Fibroblast of lung (primary cell): Measurements from ENCODE around the gene HUNK. TPM values are rescaled to one million over a fixed set of nuclear protein-coding genes. Genes with fewer than 3 reads are reported as not detected.
A peak's percentile ranks its signal among the peaks of the same experiment; 100 is the strongest.

ENCODE experiments used
- DNase-seq, 2 donors: peaks; one replicate each; pipeline versions ENCODE4 v3.0.0 to v3.0.0-alpha.2; 2010; ENCODE audit warnings: low read depth in 2 of 2
- H2AFZ ChIP-seq: 2 replicates; pipeline ENCODE4 v1.5.1; 2012; ENCODE audit warnings: low read length, control low read depth, inconsistent platforms
- H3K27ac ChIP-seq: 2 replicates; pipeline ENCODE4 v1.5.1; 2011; ENCODE audit warnings: low read length, control low read depth; ENCODE audit not compliant: insufficient read depth
- H3K27me3 ChIP-seq: 2 replicates; pipeline ENCODE4 v1.5.1; 2011; ENCODE audit warnings: mild to moderate bottlenecking, low read length; ENCODE audit not compliant: control insufficient read depth, insufficient read depth
- H3K36me3 ChIP-seq: 2 replicates; pipeline ENCODE4 v1.5.1; 2011; ENCODE audit warnings: low read length; ENCODE audit not compliant: control insufficient read depth, insufficient read depth
- H3K4me1 ChIP-seq: 2 replicates; pipeline ENCODE4 v1.5.1; 2011; ENCODE audit warnings: low read length; ENCODE audit not compliant: control insufficient read depth, insufficient read depth; ENCODE audit errors: extremely low read depth
- H3K4me2 ChIP-seq: 2 replicates; pipeline ENCODE4 v1.5.1; 2011; ENCODE audit warnings: low read length, control low read depth; ENCODE audit not compliant: insufficient read depth; ENCODE audit errors: extremely low read depth
- H3K4me3 ChIP-seq, 4 experiments: fragments of 200-600 bp in 1 of 4; sonication (generic) in 1 of 4; replicated peaks in 1 of 4; 2 replicates each; pipeline ENCODE4 v1.5.1; 2011 to 2016; ENCODE audit warnings: low read length in 4 of 4, low read depth in 3 of 4, mild to moderate bottlenecking in 3 of 4, control low read depth in 2 of 4, inconsistent platforms in 1 of 4, mixed read lengths in 1 of 4; ENCODE audit not compliant: insufficient read depth in 1 of 4; ENCODE audit errors: control extremely low read depth in 1 of 4
- H3K79me2 ChIP-seq: 2 replicates; pipeline ENCODE4 v1.5.1; 2012; ENCODE audit warnings: mild to moderate bottlenecking, low read length, inconsistent platforms; ENCODE audit not compliant: control insufficient read depth, insufficient read depth
- H3K9ac ChIP-seq: 2 replicates; pipeline ENCODE4 v1.5.1; 2011; ENCODE audit warnings: mild to moderate bottlenecking, low read length, control low read depth; ENCODE audit not compliant: insufficient read depth
- H3K9me3 ChIP-seq: 2 replicates; pipeline ENCODE4 v1.5.1; 2012; ENCODE audit warnings: low read depth, low read length; ENCODE audit not compliant: control insufficient read depth, insufficient read depth
- H4K20me1 ChIP-seq: 2 replicates; pipeline ENCODE4 v1.5.1; 2011; ENCODE audit warnings: low read length; ENCODE audit not compliant: control insufficient read depth, insufficient read depth; ENCODE audit errors: extremely low read depth
- CTCF ChIP-seq, 2 donors: IDR thresholded peaks in 1 of 2; conservative IDR thresholded peaks in 1 of 2; 1 replicate in 1 of 2; 2 replicates in 1 of 2; pipeline ENCODE4 v1.5.1; 2011 to 2012; ENCODE audit warnings: low read length in 2 of 2, control low read depth in 1 of 2, inconsistent platforms in 1 of 2, low read depth in 1 of 2, mild to moderate bottlenecking in 1 of 2
- EZH2 ChIP-seq: IDR thresholded peaks from 2 replicates; pipeline ENCODE4 v1.5.1; 2012; ENCODE audit warnings: low read length, control low read depth, mild to moderate bottlenecking; ENCODE audit errors: missing control alignments
- polyA plus RNA-seq, 2 donors: library from polyadenylated mRNA; depleted of rRNA in 1 of 2; stranded (reverse) in 1 of 2; unstranded in 1 of 2; fragments of >200 nt; gene quantifications; 2 replicates each; pipeline ENCODE4 v1.2.1, GENCODE V29; 2011 to 2012; ENCODE audit warnings: missing spikeins in 1 of 2
- total RNA-seq: library from RNA; depleted of rRNA; stranded (reverse); fragments of >200 nt; gene quantifications from 2 replicates; pipeline ENCODE4 v1.2.1, GENCODE V29; 2014

HUNK gene
- total and polyA plus RNA-seq, 2 donors (not counting 1 experiment from before 2014, with no cell fraction given) = 0.09 to 0.33 TPM

- Histone ChIP-seq H4K20me1 (no peaks in the 10 kb centered on the region), H3K9ac (no peak overlapping the region), H3K27ac (no peak overlapping the region), H3K4me2 (peak overlapping the region; percentile 48), H2AFZ (no peak overlapping the region), H3K27me3 (peaks cover 21% of the 10 kb centered on the region), H3K9me3 (no peaks in the 10 kb centered on the region), H3K36me3 (no peaks in the 10 kb centered on the region), H3K4me3 (peak overlapping the region in 2 of 4 experiments; percentile 16 to 53), H3K4me1 (no peaks in the 10 kb centered on the region), H3K79me2 (no peaks in the 10 kb centered on the region)
- peak; percentile 13 to 25 for TF ChIP-seq CTCF (conservative IDR thresholded peaks at IDR 0.05 in 1 of 2, IDR thresholded peaks at IDR 0.05 in 1 of 2; ENCODE audit: low read depth in 1 of 2, low read length in 2 of 2)
- TF ChIP-seq EZH2 = no peak
- DNase-seq = peak in 1 of 2 donors; percentile 25
Measured at GRCh38 chr21:31873696-31874599, 1.1 kb downstream of the HUNK start.

GRCh38 chr21:31874812-31875212 is 2.0 kb downstream of the HUNK start:
- Histone ChIP-seq H3K4me1 (no peaks in the 10 kb centered on the region), H2AFZ (no peak overlapping the region), H3K36me3 (no peaks in the 10 kb centered on the region), H3K79me2 (no peaks in the 10 kb centered on the region), H3K4me3 (no peak overlapping the region), H3K27ac (no peak overlapping the region), H3K4me2 (no peak overlapping the region), H3K9ac (no peak overlapping the region), H3K27me3 (peaks cover 15% of the 10 kb centered on the region), H4K20me1 (no peaks in the 10 kb centered on the region), H3K9me3 (no peaks in the 10 kb centered on the region)
- TF ChIP-seq CTCF (conservative IDR thresholded peaks at IDR 0.05 in 1 of 2, IDR thresholded peaks at IDR 0.05 in 1 of 2; ENCODE audit: low read depth in 1 of 2, low read length in 2 of 2) (no peak), EZH2 (peak; percentile 6)
- DNase-seq = no peak

- Histone ChIP-seq H3K4me1 (no peaks in the 10 kb centered on the region), H3K9ac (no peak overlapping the region), H3K9me3 (no peaks in the 10 kb centered on the region), H2AFZ (no peak overlapping the region), H3K4me2 (no peak overlapping the region), H3K27me3 (peaks cover 13% of the 10 kb centered on the region), H3K4me3 (no peak overlapping the region), H3K36me3 (no peaks in the 10 kb centered on the region), H4K20me1 (no peaks in the 10 kb centered on the region), H3K27ac (no peak overlapping the region), H3K79me2 (no peaks in the 10 kb centered on the region)
- no peak for DNase-seq
- TF ChIP-seq CTCF (conservative IDR thresholded peaks at IDR 0.05 in 1 of 2, IDR thresholded peaks at IDR 0.05 in 1 of 2; ENCODE audit: low read depth in 1 of 2, low read length in 2 of 2) (no peak), EZH2 (no peak)
Measured at GRCh38 chr21:31875496-31876015, 2.7 kb downstream of the HUNK start.
